GM18508 (cell line): ENCODE data around the gene GRAMD1B.
A peak's percentile ranks its signal among the peaks of the same experiment; 100 is the strongest.

ENCODE experiments used
- ATAC-seq: cut with Tn5 transposase; IDR thresholded peaks from one replicate; pipeline ENCODE4 v1.9.1; 2021; ENCODE audit warnings: moderate number of reproducible peaks; ENCODE audit not compliant: insufficient read depth, unreplicated experiment

The GRAMD1B gene

GRCh38 chr11:123580557-123581275 is 150.6 kb downstream of the GRAMD1B start:
- ATAC-seq = peak; percentile 73

- ATAC-seq = no peak
Measured at GRCh38 chr11:123581651-123582399, 151.8 kb downstream of the GRAMD1B start.

DNA sequence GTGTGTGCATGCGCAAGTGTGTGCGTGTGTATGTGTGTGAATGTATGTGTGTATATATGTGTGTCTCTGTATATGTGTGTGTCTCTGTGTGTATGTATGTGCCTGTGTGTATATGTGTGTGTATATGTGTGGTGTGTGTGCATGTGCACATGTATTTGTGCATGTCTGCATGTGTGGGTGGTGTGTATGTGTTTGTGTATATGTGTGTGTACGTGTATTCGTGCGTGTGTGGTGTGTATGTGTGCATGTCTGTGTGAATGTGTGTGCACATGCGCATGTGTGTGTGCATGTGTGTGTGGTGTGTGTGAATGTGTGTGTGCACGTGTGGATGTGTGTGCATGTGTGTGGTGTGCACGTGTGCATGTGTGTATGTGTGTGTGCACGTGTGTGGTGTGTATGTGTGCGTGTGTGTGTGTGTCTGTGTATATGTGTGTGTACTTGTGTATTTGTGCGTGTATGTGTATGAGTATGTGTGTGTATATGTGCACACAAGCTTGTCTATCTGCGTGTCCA is 153.0 kb downstream of the GRAMD1B start:
- no peak for ATAC-seq

DNA sequence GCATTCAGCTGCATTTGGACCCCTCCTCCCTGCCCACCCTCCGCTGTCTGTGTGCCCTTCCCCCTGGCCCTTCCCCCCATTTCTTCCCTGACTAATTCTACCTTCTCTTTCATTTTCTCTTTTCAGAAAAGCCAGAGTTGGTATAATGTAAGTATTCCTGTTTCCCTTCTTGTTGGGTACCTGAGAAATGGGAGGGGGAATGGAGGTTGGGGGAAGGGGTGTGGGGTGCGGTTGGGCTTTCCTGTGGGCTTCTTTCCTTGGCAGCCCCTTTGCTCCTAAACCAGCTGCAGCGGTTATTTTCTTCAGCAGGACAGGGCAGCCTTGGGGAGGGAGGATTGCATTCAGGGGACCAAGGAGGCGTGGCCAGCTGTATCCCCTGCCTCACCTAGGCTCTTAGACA is 154.1 kb downstream of the GRAMD1B start:
- no peak for ATAC-seq

GRCh38 chr11:123584737-123585136 is 154.7 kb downstream of the GRAMD1B start:
- no peak for ATAC-seq

- no peak for ATAC-seq
Measured at GRCh38 chr11:123585206-123585605, 155.1 kb downstream of the GRAMD1B start.

DNA sequence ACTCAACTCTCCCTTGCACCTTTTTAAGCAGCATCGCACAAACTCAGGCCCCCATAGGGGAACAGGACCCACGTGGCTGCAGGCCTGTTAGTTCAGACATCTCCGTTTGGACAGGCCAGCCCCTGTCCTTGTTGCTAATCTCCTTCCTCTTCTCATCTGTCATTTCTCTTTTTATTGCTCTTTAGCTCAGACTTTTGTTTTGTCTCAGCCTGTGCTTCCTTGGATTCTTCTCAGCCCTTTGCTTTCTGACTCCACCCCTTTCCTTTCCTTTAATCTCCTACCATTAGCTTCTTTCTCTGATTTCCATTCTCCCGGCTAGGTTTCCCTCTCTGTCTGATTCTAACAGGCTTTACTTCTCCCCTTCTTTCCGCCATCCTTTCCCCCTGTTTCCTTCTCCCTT is 155.6 kb downstream of the GRAMD1B start:
- no peak for ATAC-seq

DNA sequence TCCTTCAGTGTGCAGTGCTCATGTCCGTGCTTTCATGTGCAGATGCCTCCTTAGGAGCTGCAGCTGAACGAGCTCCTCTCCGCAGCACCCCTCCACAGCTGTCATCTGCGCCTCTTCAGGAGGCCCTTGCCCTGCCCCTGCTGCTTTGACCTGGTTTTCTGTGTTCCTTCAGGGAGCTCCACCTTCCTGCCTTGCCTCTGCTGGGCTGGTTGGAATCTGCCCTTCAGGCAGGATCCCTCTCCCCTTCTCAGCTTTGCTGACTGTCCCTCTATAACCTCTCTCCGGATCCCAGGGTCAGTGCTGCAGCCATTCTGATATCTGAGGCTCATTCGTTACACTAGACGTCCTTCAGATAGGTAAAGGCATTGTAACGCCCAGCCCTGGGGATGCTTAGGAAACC is 156.5 kb downstream of the GRAMD1B start:
- no peak for ATAC-seq

DNA sequence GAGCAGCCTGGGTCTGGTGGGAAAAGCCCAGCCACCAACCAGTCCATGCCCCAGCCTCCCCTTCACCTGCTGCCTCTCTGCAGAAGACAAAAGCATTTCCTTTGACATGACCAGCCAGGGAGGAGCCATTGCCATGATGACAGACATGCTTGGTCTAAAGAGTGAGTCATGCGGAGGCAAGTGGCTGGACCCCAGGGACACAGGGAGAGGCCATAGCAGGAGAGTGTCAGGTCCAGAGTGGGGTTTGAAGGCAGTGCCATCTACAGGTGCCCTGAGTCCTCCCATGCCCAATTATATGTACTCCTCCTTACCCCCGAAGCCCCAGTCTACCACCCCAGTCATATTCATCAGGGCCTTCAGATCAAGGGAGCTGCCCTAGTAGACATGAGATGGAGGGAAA is 157.0 kb downstream of the GRAMD1B start:
- no peak for ATAC-seq

DNA sequence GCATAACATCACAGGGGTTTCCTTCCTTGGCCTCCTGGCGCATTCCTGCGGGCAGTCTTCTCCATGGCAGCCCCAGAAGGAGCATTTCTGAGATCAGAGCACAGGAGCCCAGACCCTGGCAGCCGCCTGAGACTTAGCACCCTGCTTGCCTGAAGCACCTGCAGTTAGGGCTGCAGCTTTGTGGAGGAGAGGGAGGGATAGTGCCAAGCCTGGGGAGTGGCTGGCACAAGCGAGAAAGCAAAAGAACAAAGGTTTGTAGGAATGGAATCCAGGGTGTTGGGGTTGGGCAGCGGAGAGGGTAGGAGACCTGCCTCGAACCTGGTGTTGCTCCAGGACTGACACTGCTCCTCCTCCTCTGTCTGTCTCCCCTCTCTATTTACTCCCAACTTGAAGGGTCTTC is 157.5 kb downstream of the GRAMD1B start:
- ATAC-seq = no peak

DNA sequence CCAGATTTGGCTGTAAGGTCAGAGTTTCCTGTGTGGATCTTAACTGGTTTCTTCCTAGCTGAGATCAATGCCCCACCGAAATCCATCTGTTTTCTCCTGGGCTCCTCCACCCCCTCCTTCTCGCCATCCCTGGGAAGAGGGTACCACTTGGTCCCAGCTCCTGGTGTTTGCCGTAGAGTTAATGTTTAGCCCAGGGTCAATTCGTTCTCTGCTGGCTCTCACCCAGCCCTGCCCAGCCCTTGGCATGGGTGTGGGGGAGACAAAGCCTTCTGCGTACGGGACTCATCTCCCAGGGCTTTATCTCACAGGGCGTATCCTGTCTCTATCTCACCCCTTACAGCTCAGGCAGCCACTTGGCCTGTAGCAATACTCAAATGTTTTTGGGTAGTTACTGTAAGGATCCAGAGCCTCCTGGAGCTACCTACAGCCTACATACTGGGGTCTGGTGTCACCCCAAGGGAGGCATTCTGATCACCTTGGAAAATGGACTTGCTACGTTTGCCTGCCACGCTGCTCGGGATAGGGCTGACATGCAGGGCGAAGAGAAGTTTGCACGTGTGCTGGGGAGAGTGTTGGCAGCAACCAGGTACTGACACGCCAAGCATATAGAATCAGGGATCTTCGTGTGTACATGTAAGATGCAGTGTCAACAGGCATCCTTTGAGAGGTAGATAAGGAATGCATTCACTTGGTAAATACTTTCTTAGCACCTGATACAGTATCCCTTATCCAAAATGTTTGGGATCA is 158.2 kb downstream of the GRAMD1B start:
- no peak for ATAC-seq

GRCh38 chr11:123588864-123589262 is 158.8 kb downstream of the GRAMD1B start:
- ATAC-seq = no peak

- no peak for ATAC-seq
Measured at GRCh38 chr11:123590296-123590912, 160.3 kb downstream of the GRAMD1B start.

DNA sequence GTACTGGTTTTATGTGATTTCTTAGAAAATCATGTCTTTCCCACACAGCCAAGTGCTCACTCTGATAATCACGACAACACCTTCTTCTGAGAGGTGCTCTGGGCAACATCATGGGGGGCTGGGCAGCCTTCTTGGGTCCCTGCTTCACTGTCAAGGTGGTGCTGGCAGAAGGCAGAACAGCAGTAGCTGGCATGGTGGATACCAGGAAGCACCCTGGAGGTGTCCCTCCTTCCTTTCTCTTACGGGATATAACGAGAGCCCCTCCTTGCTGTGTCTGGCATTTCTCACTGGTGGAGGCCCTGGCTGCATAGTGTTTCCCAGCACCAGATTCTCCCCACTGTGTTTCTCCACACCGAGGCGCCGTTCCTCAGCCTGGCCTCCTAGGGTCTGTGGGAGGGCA is 163.5 kb downstream of the GRAMD1B start:
- ATAC-seq = no peak

GRCh38 chr11:123594188-123594901 is 164.3 kb downstream of the GRAMD1B start:
- no peak for ATAC-seq

GRCh38 chr11:123594921-123595320 is 164.9 kb downstream of the GRAMD1B start:
- ATAC-seq = no peak

GRCh38 chr11:123597859-123598258 is 167.8 kb downstream of the GRAMD1B start:
- ATAC-seq = no peak

DNA sequence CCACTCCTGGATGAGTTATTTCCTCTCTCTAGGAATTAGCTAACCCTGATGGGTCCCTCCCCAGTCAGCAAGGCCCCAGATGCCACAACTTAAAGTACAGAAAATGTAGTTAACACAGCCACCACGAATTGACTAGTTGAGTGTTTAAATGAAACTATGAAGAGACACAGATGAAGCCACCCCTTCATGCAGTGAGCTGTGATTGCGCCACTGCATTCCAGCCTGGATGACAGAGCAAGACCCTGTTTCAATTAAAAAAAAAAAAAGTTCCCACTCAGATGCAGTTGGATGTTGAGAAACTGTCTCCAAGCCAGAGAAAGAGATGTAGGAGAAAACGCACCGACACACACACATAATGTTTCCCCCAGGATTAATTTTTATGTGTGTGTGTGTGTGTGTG is 171.1 kb downstream of the GRAMD1B start:
- ATAC-seq = no peak

DNA sequence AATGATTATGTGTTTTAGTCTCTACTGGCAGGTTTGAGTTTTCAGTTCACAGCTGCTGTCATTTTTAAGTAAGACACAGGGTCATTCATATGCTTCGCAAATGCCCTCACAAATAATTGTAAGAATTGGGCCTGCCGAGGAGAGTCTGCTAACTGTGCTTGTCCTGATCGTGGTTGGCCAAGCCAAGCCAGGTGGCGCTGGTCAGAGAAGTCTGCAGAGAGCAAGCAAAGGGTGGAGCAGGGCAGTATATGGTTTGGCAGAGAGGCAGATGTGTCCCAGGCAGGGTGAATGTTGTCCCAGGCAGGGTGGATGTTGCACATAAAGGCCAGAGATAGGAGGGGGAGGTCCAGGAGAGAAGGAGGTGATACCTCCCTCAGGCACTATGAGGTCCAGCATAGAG is 171.7 kb downstream of the GRAMD1B start:
- no peak for ATAC-seq

GRCh38 chr11:123603666-123604065 is 173.6 kb downstream of the GRAMD1B start:
- ATAC-seq = no peak
